ENCODE measurements around the gene C18orf63. TPM values are rescaled to one million over a fixed set of nuclear protein-coding genes. Genes with fewer than 3 reads are reported as not detected.

The C18orf63 gene
- total and polyA plus RNA-seq, 2 of the 4 experiments (the other 2 are of a cell fraction) = not detected

DNA sequence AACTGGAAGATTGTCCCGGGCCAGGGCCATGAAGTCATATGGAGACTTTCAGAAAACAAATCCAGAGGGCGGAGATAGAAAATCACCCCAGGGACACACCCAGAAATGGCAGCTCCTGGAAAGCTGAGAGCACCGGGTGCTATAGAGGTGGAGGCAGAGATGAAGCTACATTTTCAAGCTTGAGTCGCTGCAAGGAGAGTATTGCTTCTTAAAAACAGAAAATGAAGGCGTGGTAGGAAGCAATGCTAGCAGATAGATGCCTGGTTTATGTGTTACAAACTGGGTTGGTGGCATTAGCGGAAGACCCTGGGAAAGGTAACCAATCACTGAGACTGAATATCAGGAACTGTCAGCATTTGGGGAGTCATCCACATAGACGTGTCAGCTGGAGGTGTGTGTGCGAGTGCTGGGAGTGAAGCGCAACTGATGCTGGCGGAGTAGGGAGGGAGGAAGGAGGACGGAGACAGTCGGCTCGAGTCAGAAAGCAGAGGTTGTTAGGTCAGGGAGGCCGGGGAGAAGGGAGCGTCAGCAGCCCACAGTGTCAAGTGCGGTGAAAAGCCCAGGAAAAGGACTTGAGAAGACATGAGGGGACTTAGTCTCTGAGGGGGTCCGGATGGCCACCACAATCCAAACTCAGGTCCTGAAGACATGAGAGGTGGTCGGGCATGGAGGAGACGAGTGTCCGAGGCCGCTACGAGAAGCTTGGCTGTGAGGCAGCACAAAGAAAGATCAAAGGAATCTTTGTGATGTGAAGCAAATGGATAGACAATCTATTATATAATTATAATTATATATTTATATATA, 45.4 kb downstream of the C18orf63 start:
- Histone ChIP-seq H2BK120ac (ENCODE audit: low read depth, low read length) (no peak overlapping the region), H4K8ac (ENCODE audit: low read depth in 2 of 2, low read length in 2 of 2) (no peak overlapping the region), H3K4me2 (ENCODE audit: low read depth, low read length) (no peak overlapping the region), H4K91ac (ENCODE audit: insufficient read depth, low read depth, low read length) (no peak overlapping the region), H4K20me1 (ENCODE audit: insufficient read depth, low read length) (no peaks in the 10 kb centered on the region), H3K79me1 (ENCODE audit: low read depth in 1 of 2, low read length in 2 of 2) (no peaks in the 10 kb centered on the region), H3K14ac (replicated peaks; ENCODE audit: low read depth, low read length) (no peak overlapping the region), H2AK9ac (replicated peaks; ENCODE audit: low read depth, low read length, poor library complexity) (no peak overlapping the region), H3K23ac (ENCODE audit: low read depth, low read length) (no peak overlapping the region), H3K36me3 (ENCODE audit: control insufficient read depth, insufficient read depth, low read length) (no peaks in the 10 kb centered on the region), H2AFZ (replicated peaks; ENCODE audit: low read length, poor library complexity) (no peak overlapping the region), H3K27ac (ENCODE audit: insufficient read depth, low read length) (no peak overlapping the region), H3K9ac (ENCODE audit: low read depth, low read length) (no peak overlapping the region), H4K5ac (ENCODE audit: low read depth, low read length) (no peak overlapping the region), H3K27me3 (ENCODE audit: control insufficient read depth, insufficient read depth, low read length) (peaks cover 7% of the 10 kb centered on the region), H2BK20ac (ENCODE audit: low read depth, low read length) (no peak overlapping the region), H3K4me1 (ENCODE audit: control insufficient read depth, insufficient read depth, low read length) (no peaks in the 10 kb centered on the region), H3K4me3 (ENCODE audit: insufficient read depth, low read depth, low read length) (no peak overlapping the region), H3K4ac (ENCODE audit: low read depth, low read length) (no peak overlapping the region), H3K9me3 (ENCODE audit: control insufficient read depth, insufficient read depth, low read length) (no peaks in the 10 kb centered on the region), H2BK15ac (ENCODE audit: low read depth, low read length) (no peak overlapping the region), H3K56ac (ENCODE audit: extremely low read depth, insufficient read depth, low read length) (no peak overlapping the region), H3K18ac (ENCODE audit: low read depth, low read length) (no peak overlapping the region), H2BK5ac (ENCODE audit: low read depth, low read length, poor library complexity, severe bottlenecking) (no peak overlapping the region), H2AK5ac (ENCODE audit: low read depth, low read length) (no peak overlapping the region), H3K9me1 (ENCODE audit: insufficient read depth, low read length) (no peaks in the 10 kb centered on the region)
- intact Hi-C loops (cut with micrococcal nuclease) (no loop called here), in situ Hi-C loops (cut with MboI; ENCODE audit: low sequenced_read_pairs) (no loop called here), dilution Hi-C loops (cut with HindIII; ENCODE audit: low sequenced_read_pairs, unreplicated experiment) (no loop called here)
- DNase-seq = no peak
- POLR2A ChIA-PET (ENCODE audit: unreplicated experiment) = interaction anchor here (0.6 kb wide), 1 partner anchor 1989 kb away, joined by 4 read pairs; no protein-coding TSS in a partner anchor
- CTCF ChIA-PET = interaction anchor here (0.9 kb wide), 1 partner anchor 191 kb away, joined by 4 read pairs; no protein-coding TSS in a partner anchor
- ATAC-seq (ENCODE audit: low read depth) = no peak
- TF ChIP-seq, protein P1, sequence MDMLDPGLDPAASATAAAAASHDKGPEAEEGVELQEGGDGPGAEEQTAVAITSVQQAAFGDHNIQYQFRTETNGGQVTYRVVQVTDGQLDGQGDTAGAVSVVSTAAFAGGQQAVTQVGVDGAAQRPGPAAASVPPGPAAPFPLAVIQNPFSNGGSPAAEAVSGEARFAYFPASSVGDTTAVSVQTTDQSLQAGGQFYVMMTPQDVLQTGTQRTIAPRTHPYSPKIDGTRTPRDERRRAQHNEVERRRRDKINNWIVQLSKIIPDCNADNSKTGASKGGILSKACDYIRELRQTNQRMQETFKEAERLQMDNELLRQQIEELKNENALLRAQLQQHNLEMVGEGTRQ (IDR thresholded peaks at IDR 0.05; ENCODE audit: low read depth, low read length) = no peak
- TF ChIP-seq CHD1 (IDR thresholded peaks at IDR 0.05; ENCODE audit: low read depth, low read length) (no peak), RCOR1 (IDR thresholded peaks at IDR 0.05; ENCODE audit: insufficient replicate concordance, low read length) (no peak), MAFK (IDR thresholded peaks at IDR 0.05; ENCODE audit: low read depth, low read length) (no peak)
- TF ChIP-seq, protein P2, sequence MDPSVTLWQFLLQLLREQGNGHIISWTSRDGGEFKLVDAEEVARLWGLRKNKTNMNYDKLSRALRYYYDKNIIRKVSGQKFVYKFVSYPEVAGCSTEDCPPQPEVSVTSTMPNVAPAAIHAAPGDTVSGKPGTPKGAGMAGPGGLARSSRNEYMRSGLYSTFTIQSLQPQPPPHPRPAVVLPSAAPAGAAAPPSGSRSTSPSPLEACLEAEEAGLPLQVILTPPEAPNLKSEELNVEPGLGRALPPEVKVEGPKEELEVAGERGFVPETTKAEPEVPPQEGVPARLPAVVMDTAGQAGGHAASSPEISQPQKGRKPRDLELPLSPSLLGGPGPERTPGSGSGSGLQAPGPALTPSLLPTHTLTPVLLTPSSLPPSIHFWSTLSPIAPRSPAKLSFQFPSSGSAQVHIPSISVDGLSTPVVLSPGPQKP (IDR thresholded peaks at IDR 0.05; ENCODE audit: borderline replicate concordance, low read depth, low read length) = no peak
- BruUV-seq (replicated peaks) = no TSS peak
- WGBS, 2 experiments (ENCODE audit: extremely low coverage in 2 of 2, insufficient read length in 1 of 2) = 86% methylated on average over 10 of the region's 22 CpGs; no CpG with 5 or more reads in 1 of the 2 experiments

Data from IMR-90 (cell line).